Tibial artery (tissue), 4 donors: ENCODE measurements around the gene DVL1.
A peak's percentile ranks its signal among the peaks of the same experiment; 100 is the strongest.

ENCODE experiments used
- DNase-seq, 2 donors: peaks; one replicate each; pipeline ENCODE4 v3.0.0-alpha.2; 2019
- H3K27ac ChIP-seq, 2 donors: fragments of 200-600 bp; sonication (generic) in 1 of 2; 1 replicate in 1 of 2; 2 replicates in 1 of 2; pipeline ENCODE4 v1.5.1; 2018 to 2019; ENCODE audit warnings: mild to moderate bottlenecking in 1 of 2
- H3K27me3 ChIP-seq, 2 donors: fragments of 200-600 bp; sonication (generic) in 1 of 2; one replicate each; pipeline versions ENCODE4 v1.5.1 to v1.6.0; 2016 to 2019
- H3K36me3 ChIP-seq, 3 donors: fragments of 200-600 bp; sonication (generic) in 2 of 3; one replicate each; pipeline ENCODE4 v1.5.1; 2016 to 2019; ENCODE audit warnings: mild to moderate bottlenecking in 2 of 3
- H3K4me1 ChIP-seq, 4 donors: fragments of 200-600 bp; sonication (generic) in 2 of 4; 1 replicate in 3 of 4; 2 replicates in 1 of 4; pipeline ENCODE4 v1.5.1; 2016 to 2019
- H3K4me3 ChIP-seq, 2 donors: fragments of 200-600 bp; sonication (generic) in 1 of 2; 1 replicate in 1 of 2; 2 replicates in 1 of 2; pipeline ENCODE4 v1.5.1; 2018 to 2019; ENCODE audit warnings: mild to moderate bottlenecking in 2 of 2
- H3K9me3 ChIP-seq, 3 donors: fragments of 200-600 bp; sonication (generic) in 1 of 3; one replicate each; pipeline ENCODE4 v1.5.1; 2016 to 2019
- intact Hi-C: fragments of 100-400 bp; cut with DNase I; formaldehyde crosslinking; loops from one replicate; pipeline ENCODE4 v1.15.0; 2023; ENCODE audit warnings: low total_unique reads
- TF ChIP-seq, protein P1 (sequence below), 2 experiments: fragments of 200-600 bp in 1 of 2; fragments of 450-650 bp in 1 of 2; IDR thresholded peaks; one replicate each; pipeline ENCODE4 v1.5.1; 2017 to 2019; ENCODE audit warnings: antibody characterized with exemption in 2 of 2, mild to moderate bottlenecking in 1 of 2, moderate library complexity in 1 of 2

The DVL1 gene

DNA sequence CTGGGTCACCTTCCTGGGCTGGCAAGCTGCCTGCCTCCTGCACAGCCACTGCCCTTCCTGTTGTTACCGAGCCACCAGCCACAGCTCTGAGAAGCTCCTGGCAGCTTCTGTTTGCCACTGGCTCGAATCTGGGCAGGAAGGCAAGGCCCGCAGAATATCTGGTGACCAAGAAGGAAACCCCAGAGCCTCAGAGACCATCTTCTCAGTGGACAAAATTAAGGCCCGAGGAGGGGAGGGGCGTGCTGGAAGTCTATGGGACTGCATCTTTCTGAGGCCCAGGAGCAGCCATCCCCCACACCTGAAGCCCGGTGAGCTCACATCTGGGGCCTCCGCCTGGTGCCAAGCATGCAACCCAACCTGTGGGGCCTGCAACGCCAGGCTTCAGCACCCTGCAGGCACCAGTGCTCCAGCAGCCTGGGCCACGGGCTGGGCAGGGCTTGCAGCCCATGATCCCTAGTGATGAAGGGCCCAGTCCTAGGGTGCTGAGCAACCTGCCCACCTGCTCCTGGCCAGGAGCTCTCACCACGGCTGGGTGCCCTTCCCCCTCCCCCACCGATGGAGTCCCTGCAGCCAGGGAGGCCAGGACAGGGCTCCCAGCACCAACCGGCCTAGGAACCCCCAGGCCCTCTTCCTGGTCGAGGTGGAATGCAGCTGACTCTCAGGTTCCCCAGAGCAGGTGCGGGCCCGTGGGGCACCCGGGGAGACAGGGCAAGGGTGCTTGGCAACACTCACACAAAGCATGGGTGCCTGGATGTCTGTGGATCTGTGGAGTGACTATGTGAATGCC, 23.7 kb downstream of the DVL1 start:
- intact Hi-C loops = no loop called here
- TF ChIP-seq, protein P1, sequence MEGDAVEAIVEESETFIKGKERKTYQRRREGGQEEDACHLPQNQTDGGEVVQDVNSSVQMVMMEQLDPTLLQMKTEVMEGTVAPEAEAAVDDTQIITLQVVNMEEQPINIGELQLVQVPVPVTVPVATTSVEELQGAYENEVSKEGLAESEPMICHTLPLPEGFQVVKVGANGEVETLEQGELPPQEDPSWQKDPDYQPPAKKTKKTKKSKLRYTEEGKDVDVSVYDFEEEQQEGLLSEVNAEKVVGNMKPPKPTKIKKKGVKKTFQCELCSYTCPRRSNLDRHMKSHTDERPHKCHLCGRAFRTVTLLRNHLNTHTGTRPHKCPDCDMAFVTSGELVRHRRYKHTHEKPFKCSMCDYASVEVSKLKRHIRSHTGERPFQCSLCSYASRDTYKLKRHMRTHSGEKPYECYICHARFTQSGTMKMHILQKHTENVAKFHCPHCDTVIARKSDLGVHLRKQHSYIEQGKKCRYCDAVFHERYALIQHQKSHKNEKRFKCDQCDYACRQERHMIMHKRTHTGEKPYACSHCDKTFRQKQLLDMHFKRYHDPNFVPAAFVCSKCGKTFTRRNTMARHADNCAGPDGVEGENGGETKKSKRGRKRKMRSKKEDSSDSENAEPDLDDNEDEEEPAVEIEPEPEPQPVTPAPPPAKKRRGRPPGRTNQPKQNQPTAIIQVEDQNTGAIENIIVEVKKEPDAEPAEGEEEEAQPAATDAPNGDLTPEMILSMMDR (IDR thresholded peaks at IDR 0.05) = no peak
- H3K9me3 ChIP-seq = no peaks in the 10 kb centered on the region
- DNase-seq = no peak
- peak overlapping the region; percentile 82 to 94 for H3K27ac ChIP-seq
- H3K4me1 ChIP-seq = peaks cover 0 to 57% (median 46%) of the 10 kb centered on the region in 4 donors
- H3K27me3 ChIP-seq = no peaks in the 10 kb centered on the region
- peaks cover 13 to 42% (median 22%) of the 10 kb centered on the region in 3 donors for H3K36me3 ChIP-seq
- peak overlapping the region; percentile 90 to 99 for H3K4me3 ChIP-seq

DNA sequence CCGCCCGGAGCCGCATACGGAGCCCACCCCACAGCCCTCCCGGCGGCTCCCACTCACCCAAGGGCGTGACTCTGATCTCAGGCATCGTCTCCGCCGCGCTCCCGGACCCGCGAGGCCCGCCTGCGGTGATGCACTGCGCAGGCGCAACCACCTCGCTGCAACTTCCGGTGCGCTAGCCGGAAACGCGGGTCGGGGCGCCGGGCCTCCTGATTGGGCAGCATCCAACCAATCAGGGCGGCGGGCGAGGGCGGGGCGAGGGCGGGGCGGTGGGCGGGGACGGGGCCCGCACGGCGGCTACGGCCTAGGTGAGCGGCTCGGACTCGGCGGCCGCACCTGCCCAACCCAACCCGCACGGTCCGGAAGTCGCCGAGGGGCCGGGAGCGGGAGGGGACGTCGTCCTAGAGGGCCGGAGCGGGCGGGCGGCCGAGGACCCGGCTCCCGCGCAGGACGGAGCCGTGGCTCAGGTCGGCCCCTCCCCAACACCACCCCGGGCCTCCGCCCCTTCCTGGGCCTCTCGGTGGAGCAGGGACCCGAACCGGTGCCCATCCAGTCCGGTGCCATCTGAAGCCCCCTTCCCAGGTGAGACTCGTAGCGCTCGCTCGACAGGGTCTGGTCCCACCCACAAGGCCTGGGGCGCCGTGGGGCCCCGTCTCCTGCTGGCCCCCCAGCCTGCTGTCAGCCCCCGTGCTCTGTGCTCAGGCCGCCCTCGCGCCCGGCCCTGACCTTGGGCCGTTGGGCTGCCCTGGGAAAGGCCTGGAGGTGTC, 24.5 kb downstream of the DVL1 start, which contains the start of the genes CPTP and INTS11:
TSS of gene CPTP (plus strand) at position 279 of the 764 bp plus-strand sequence. CDS start 2,109 bp downstream, outside the sequence.
TSS of gene INTS11 (minus strand) at position 137 of the 764 bp plus-strand sequence. CDS start at position 85, 52 bp downstream.
- Histone ChIP-seq H3K36me3 (peaks cover 13 to 49% (median 30%) of the 10 kb centered on the region in 3 donors), H3K27ac (peak within 1 kb of the TSS; percentile 82 to 94), H3K9me3 (no peaks in the 10 kb centered on the region), H3K4me1 (peaks cover 0 to 59% (median 46%) of the 10 kb centered on the region in 4 donors), H3K27me3 (no peaks in the 10 kb centered on the region), H3K4me3 (peak within 1 kb of the TSS; percentile 90 to 99)
- peak; percentile 87 to 97 for DNase-seq
- intact Hi-C loops = no loop called here
- TF ChIP-seq, protein P1 (IDR thresholded peaks at IDR 0.05) = no peak

DNA sequence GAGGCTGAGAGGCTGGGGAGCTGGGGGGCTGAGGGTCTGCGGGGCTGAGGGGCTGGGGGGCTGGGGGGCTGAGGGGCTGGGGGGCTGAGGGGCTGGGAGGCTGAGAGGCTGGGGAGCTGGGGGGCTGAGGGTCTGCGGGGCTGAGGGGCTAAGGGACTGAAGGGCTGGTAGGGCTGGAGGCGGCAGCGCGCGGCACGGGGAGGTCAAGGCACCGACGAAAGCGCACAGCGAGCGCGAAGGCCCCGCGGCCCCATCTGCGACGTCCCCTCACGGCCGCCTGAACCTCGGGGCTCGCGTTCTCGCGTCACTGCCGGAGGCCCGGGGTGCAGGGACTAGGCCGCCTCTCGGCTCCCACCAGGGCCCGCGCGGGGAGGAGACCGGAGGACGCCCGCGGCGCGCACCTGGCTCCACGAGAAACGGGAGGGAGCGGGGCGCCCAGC, 25.1 kb downstream of the DVL1 start:
- Histone ChIP-seq H3K9me3 (no peaks in the 10 kb centered on the region), H3K27ac (peak overlapping the region; percentile 82 to 94), H3K27me3 (no peaks in the 10 kb centered on the region), H3K4me1 (peaks cover 0 to 59% (median 49%) of the 10 kb centered on the region in 4 donors), H3K4me3 (peak overlapping the region; percentile 90 to 99), H3K36me3 (peaks cover 19 to 56% (median 36%) of the 10 kb centered on the region in 3 donors)
- no peak for DNase-seq
- intact Hi-C loops = no loop called here
- TF ChIP-seq, protein P1 (IDR thresholded peaks at IDR 0.05) = no peak

DNA sequence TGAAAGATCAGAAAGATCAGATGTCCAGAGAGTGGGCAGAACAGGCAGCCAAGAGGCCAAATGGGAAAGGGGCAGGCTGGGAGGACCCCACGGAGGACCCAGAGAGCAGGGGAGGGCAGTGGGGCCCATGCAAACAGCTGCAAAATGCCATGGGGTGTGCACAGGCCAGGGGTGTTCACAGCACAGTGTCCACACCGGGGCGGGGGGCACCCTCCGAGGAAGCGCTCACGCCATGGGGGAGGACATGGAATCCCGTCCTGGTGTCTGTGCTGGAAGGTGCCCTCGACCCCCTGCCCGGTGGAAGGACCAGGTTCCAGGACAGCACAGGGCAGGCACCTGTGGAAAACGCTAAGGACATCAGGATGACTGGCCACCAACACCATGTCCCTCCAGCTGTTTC, 26.3 kb downstream of the DVL1 start:
- Histone ChIP-seq H3K9me3 (no peaks in the 10 kb centered on the region), H3K27me3 (no peaks in the 10 kb centered on the region), H3K27ac (no peak overlapping the region), H3K4me1 (peaks cover 0 to 68% (median 58%) of the 10 kb centered on the region in 4 donors), H3K4me3 (no peak overlapping the region), H3K36me3 (peaks cover 19 to 51% (median 38%) of the 10 kb centered on the region in 3 donors)
- TF ChIP-seq, protein P1 (IDR thresholded peaks at IDR 0.05) = no peak
- no peak for DNase-seq
- intact Hi-C loops = no loop called here

DNA sequence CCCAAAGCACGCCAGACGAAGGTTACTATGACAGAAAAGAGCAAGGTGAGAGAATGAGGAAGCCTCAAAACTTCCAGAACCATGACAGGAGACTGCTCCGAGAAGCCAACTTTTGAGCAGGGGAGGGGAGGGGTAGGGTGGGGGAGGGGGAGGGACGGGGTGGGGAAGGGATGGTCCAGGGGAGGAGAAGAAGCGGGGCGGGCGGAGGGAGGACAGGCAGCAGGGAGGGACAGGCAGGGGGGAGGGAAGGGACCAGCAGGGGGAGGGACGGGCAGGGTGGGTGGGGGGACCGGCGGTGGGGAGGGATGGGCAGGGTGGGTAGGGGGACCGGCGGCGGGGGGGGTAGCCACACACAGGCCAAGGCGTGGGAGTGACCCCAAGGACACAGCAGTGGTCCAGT, 26.8 kb downstream of the DVL1 start:
- no peaks in the 10 kb centered on the region for H3K9me3 ChIP-seq
- DNase-seq = no peak
- H3K4me1 ChIP-seq = peaks cover 0 to 73% (median 63%) of the 10 kb centered on the region in 4 donors
- intact Hi-C loops = no loop called here
- TF ChIP-seq, protein P1 (IDR thresholded peaks at IDR 0.05) = no peak
- H3K36me3 ChIP-seq = peaks cover 14 to 48% (median 34%) of the 10 kb centered on the region in 3 donors
- no peaks in the 10 kb centered on the region for H3K27me3 ChIP-seq
- H3K27ac ChIP-seq = no peak overlapping the region
- no peak overlapping the region for H3K4me3 ChIP-seq
